ENCODE data around the gene P2RX4.

P2RX4 gene

DNA sequence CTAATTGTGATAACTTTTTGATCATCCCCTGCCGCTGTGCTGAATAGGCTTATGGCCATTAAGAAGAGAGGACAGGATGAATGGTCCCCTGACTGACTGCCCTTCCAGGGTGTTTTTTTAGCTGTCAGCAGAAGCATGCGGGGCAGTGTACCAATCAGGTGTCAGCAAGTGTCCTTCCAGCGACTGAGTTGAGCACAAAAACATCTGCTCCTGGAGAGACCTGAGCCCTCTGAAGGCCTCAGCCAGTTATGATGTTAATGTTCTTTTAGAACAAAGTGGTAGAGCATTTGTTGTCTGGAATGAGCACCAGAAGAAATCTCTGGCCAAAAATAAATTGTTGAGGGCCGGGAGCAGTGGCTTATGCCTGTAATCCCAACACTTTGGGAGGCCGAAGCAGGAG is 39.8 kb upstream of the P2RX4 start:
- TF ChIP-seq Cebpa-rat (IDR thresholded peaks at IDR 0.05): no peak
- H3K27me3 ChIP-seq: no peaks in the 10 kb centered on the region

DNA sequence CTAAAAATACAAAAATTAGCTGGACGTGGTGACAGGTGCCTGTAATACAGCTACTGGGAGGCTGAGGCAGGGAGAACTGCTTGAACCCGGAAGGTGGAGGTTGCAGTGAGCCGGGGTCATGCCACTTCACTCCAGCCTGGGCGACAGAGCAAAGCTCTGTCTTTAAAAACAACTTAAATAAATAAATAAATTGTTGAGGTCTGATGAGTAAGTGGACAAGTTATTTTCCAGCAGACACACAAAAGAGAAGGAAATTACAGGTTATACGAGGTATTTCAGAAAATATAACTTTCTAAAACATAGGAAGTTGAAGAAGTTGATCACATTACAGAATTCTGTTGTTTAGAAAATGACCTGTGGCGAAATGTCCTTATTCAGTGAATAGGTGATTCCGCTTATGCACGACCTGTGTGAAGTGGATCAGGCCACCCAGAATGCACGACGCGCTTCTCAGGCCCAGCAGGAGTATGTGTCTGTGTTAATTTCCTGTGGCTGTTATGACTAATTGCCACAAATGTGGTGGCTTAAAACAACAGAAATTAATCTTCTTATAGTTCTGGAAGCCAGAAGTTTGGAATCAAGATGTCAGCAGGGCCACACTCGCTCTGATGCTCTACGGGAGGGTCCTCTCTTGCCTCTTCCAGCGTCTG is 39.2 kb upstream of the P2RX4 start:
- peak overlapping the region in 2 of 11 experiments; percentile 6 to 7; a peak in 2 of 22 replicates for H3K27ac ChIP-seq
- H4K20me1 ChIP-seq: no peaks in the 10 kb centered on the region; a peak in 1 of 22 replicates
- no peak overlapping the region for H3K9ac ChIP-seq
- peaks cover 0 to 95% (median 4%) of the 10 kb centered on the region in 11 experiments; a peak in 10 of 22 replicates for H3K36me3 ChIP-seq
- H3K4me2 ChIP-seq: peak overlapping the region in 4 of 11 experiments; percentile 8 to 52 (median 30); a peak in 4 of 22 replicates
- H3K9me3 ChIP-seq (replicated peaks in 1 of 11): no peaks in the 10 kb centered on the region
- H3K27me3 ChIP-seq: no peaks in the 10 kb centered on the region
- TF ChIP-seq Cebpa-rat (IDR thresholded peaks at IDR 0.05): no peak
- H3K4me1 ChIP-seq: peaks cover 6 to 61% (median 12%) of the 10 kb centered on the region in 10 experiments
- H3K4me3 ChIP-seq: no peak overlapping the region

More for the DNA sequence above, 39.8 kb upstream of the P2RX4 start:
- no peak overlapping the region for H3K27ac ChIP-seq
- H4K20me1 ChIP-seq: no peaks in the 10 kb centered on the region; a peak in 1 of 22 replicates
- H3K9ac ChIP-seq: no peak overlapping the region
- H3K36me3 ChIP-seq: peaks cover 0 to 99% (median 9%) of the 10 kb centered on the region in 11 experiments; a peak in 12 of 22 replicates
- peak overlapping the region in 3 of 11 experiments; percentile 8 to 52 (median 27); a peak in 4 of 22 replicates for H3K4me2 ChIP-seq
- no peak overlapping the region for H3K4me3 ChIP-seq
- H3K9me3 ChIP-seq (replicated peaks in 1 of 11): peaks cover 0 to 5% (median 0%) of the 10 kb centered on the region in 11 experiments; a peak in 3 of 22 replicates
- H3K4me1 ChIP-seq: peaks cover under 1 to 55% (median 6%) of the 10 kb centered on the region in 10 experiments; a peak in 14 of 20 replicates

DNA sequence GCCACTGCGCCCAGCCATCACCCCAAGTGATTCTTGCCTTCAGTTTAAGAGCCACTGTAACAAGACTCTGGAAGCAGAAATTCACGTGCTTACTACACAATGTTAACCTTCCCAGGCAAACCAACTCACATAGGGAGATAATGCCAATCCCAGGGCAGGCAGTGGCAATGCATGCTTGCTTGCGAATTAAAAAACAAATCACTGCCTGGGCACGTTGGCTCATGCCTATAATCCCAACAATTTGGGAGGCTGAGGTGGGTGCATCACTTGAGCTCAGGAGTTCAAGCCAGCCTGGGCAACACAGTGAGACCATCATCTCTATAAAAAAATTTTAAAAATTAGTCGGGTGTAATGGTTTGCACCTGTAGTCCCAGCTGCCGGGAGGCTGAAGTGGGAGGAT is 37.8 kb upstream of the P2RX4 start:
- Histone ChIP-seq H3K4me1 (peaks cover 14 to 73% (median 25%) of the 10 kb centered on the region in 10 experiments), H3K4me3 (no peak overlapping the region), H3K27ac (no peak overlapping the region; a peak in 1 of 22 replicates), H3K4me2 (no peak overlapping the region), H4K20me1 (no peaks in the 10 kb centered on the region; a peak in 1 of 22 replicates), H3K9me3 (replicated peaks in 1 of 11) (no peaks in the 10 kb centered on the region), H3K27me3 (no peaks in the 10 kb centered on the region), H3K9ac (no peak overlapping the region), H3K36me3 (peaks cover 0 to 95% (median 0%) of the 10 kb centered on the region in 11 experiments; a peak in 6 of 22 replicates)
- no peak for TF ChIP-seq Cebpa-rat (IDR thresholded peaks at IDR 0.05)

DNA sequence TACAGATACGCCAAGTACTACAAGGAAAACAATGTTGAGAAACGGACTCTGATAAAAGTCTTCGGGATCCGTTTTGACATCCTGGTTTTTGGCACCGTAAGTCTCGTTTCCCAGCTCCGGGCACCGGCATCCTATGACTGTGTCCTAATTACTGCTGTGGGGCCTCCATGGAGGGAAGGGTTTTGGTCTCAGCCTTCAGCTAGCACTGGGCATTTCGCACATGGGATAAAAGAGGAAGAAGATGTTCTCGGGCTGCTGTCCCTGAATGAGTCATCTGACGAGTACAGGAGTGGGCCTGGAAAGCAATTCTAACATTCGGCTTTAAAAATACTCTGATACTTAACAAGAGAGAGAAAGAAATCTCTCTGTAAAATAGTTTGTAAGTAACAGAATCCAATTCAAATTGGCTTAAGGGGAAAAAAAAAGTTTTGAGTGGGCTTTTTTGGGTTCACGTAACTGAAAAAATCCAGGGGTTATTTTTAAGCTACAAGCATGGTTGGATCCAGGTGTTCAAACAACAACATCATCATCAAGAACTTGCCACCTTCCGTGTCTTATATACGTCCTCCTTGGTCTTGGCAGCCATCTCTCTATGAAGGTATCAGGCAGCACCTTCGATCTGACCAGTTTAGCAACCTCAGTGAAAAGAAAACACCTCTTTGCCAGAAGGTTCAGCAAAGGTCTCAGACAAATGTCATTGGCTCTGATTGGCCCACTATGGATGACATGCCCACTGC is 34.4 kb upstream of the P2RX4 start:
- H3K4me1 ChIP-seq: peaks cover 14 to 68% (median 25%) of the 10 kb centered on the region in 10 experiments
- no peaks in the 10 kb centered on the region for H4K20me1 ChIP-seq
- peak overlapping the region in 4 of 11 experiments; percentile 23 to 57 (median 35); a peak in 5 of 22 replicates for H3K9ac ChIP-seq
- no peak overlapping the region for H3K4me3 ChIP-seq
- no peaks in the 10 kb centered on the region for H3K9me3 ChIP-seq (replicated peaks in 1 of 11)
- peak overlapping the region in 7 of 11 experiments; percentile 1 to 76 (median 48); a peak in 10 of 22 replicates for H3K27ac ChIP-seq
- peaks cover 0 to 95% (median 0%) of the 10 kb centered on the region in 11 experiments; a peak in 7 of 22 replicates for H3K36me3 ChIP-seq
- H3K4me2 ChIP-seq: peak overlapping the region; percentile 16 to 85 (median 61)
- H3K27me3 ChIP-seq: no peaks in the 10 kb centered on the region
- no peak for TF ChIP-seq Cebpa-rat (IDR thresholded peaks at IDR 0.05)

DNA sequence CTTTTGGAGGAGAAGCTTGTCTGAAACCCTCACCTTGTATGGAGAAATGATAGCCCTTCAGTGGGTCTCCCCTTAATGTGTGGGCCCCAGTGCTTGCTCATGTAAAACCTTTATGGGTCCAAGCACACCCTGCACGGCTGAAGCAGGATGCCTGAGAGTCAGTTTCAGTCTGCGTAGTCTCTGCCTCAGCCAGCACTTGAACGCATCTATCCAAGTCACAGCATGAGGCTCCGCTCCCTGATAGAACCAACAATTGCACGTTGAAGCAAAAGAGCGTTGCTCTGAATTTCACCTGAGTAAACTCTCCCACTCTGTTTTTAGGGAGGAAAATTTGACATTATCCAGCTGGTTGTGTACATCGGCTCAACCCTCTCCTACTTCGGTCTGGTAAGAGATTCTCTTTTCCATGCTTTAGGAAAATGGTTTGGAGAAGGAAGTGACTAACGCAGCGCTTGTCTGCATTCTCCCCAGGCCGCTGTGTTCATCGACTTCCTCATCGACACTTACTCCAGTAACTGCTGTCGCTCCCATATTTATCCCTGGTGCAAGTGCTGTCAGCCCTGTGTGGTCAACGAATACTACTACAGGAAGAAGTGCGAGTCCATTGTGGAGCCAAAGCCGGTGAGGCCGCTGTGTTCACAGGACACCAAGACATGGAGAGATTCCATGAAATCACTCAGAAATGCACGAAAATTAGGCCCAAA is 33.0 kb upstream of the P2RX4 start:
- Histone ChIP-seq H3K4me1 (peaks cover 14 to 57% (median 22%) of the 10 kb centered on the region in 10 experiments), H3K36me3 (peaks cover 0 to 95% (median 0%) of the 10 kb centered on the region in 11 experiments; a peak in 9 of 22 replicates), H3K27me3 (no peaks in the 10 kb centered on the region), H3K4me2 (peak overlapping the region in 5 of 11 experiments; percentile 66 to 85 (median 73); a peak in 12 of 22 replicates), H3K9ac (no peak overlapping the region; a peak in 1 of 22 replicates), H3K4me3 (no peak overlapping the region), H3K9me3 (replicated peaks in 1 of 11) (peaks cover 0 to 14% (median 9%) of the 10 kb centered on the region in 11 experiments; a peak in 11 of 22 replicates), H4K20me1 (no peaks in the 10 kb centered on the region), H3K27ac (peak overlapping the region in 2 of 11 experiments; percentile 56 to 76; a peak in 3 of 22 replicates)
- TF ChIP-seq Cebpa-rat (IDR thresholded peaks at IDR 0.05): no peak

DNA sequence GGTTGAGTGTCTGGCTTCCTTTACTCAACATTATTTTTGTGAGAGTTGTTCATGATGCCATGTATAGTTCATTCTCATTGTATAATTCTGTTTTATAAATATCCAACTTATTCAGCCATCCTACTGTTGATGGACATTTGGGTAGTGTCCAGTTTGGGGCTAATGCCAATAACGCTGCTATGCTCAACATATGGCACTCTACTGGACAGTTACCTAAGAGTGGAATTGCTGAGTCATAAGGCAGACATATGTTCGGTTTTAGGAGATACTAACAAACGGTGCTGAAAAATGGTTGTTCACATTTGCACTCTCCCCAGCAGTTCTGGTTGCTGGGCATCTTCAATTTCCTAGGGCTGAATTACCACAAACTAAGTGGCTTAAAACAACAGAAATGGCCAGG is 28.7 kb upstream of the P2RX4 start:
- no peak overlapping the region for H3K4me2 ChIP-seq
- no peak overlapping the region for H3K4me3 ChIP-seq
- H3K4me1 ChIP-seq: peaks cover 13 to 47% (median 24%) of the 10 kb centered on the region in 10 experiments
- no peaks in the 10 kb centered on the region; a peak in 1 of 22 replicates for H4K20me1 ChIP-seq
- H3K36me3 ChIP-seq: peaks cover 0 to 97% (median 4%) of the 10 kb centered on the region in 11 experiments; a peak in 11 of 22 replicates
- no peak overlapping the region for H3K27ac ChIP-seq
- no peak overlapping the region for H3K9ac ChIP-seq
- no peak for TF ChIP-seq Cebpa-rat (IDR thresholded peaks at IDR 0.05)
- no peaks in the 10 kb centered on the region for H3K27me3 ChIP-seq
- H3K9me3 ChIP-seq (replicated peaks in 1 of 11): peaks cover 0 to 14% (median 9%) of the 10 kb centered on the region in 11 experiments; a peak in 11 of 22 replicates

DNA sequence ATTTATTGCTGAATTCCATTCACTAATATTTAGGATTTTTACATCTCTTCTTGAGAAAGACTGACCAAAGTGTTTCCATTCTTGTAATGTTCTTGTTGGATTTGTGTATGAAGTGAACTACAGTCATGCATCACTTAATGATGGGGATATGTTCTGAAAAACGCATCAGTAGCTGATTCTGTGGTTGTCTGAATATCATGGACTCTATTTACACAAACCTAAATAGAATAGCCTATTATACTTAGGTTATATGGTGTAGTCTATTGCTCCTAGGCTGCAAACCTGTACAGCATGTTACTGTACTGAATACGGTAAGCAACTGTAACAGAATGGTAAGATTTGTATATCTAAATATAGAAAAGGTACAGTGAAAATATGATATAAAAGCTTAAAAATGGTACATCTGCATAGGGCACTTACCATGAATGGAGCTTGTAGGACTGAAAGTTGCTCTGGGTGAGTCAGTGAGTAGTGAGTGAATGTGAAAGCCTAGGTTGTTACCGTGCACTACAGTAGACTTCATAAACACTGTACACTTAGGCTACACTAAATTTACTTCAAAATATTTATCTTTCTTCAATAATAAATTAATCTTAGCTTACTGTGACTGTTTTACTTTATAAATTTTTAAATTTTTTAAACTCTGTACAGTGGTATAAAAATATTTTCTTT is 27.6 kb upstream of the P2RX4 start:
- Histone ChIP-seq H3K27ac (no peak overlapping the region), H4K20me1 (no peaks in the 10 kb centered on the region; a peak in 1 of 22 replicates), H3K4me3 (no peak overlapping the region), H3K9ac (no peak overlapping the region), H3K27me3 (no peaks in the 10 kb centered on the region), H3K4me2 (no peak overlapping the region), H3K4me1 (peaks cover 8 to 47% (median 16%) of the 10 kb centered on the region in 10 experiments), H3K9me3 (replicated peaks in 1 of 11) (peaks cover 0 to 14% (median 9%) of the 10 kb centered on the region in 11 experiments; a peak in 11 of 22 replicates), H3K36me3 (peaks cover 0 to 95% (median 4%) of the 10 kb centered on the region in 11 experiments; a peak in 11 of 22 replicates)
- TF ChIP-seq Cebpa-rat (IDR thresholded peaks at IDR 0.05): no peak

DNA sequence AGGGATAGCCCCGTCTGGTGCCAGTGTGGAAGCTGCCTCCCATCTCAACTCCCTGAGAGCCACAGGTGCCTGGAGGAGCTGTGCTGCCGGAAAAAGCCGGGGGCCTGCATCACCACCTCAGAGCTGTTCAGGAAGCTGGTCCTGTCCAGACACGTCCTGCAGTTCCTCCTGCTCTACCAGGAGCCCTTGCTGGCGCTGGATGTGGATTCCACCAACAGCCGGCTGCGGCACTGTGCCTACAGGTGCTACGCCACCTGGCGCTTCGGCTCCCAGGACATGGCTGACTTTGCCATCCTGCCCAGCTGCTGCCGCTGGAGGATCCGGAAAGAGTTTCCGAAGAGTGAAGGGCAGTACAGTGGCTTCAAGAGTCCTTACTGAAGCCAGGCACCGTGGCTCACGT is 25.5 kb upstream of the P2RX4 start:
- no peak overlapping the region for H3K4me3 ChIP-seq
- peak overlapping the region in 2 of 11 experiments; percentile 34 to 48; a peak in 3 of 22 replicates for H3K9ac ChIP-seq
- peaks cover 8 to 60% (median 17%) of the 10 kb centered on the region in 10 experiments for H3K4me1 ChIP-seq
- no peak for TF ChIP-seq Cebpa-rat (IDR thresholded peaks at IDR 0.05)
- peak overlapping the region in 3 of 11 experiments; percentile 69 to 71 (median 70); a peak in 5 of 22 replicates for H3K27ac ChIP-seq
- H3K27me3 ChIP-seq: no peaks in the 10 kb centered on the region
- peaks cover 0 to 85% (median 4%) of the 10 kb centered on the region in 11 experiments; a peak in 10 of 22 replicates for H3K36me3 ChIP-seq
- H4K20me1 ChIP-seq: no peaks in the 10 kb centered on the region; a peak in 1 of 22 replicates
- H3K4me2 ChIP-seq: peak overlapping the region in 4 of 11 experiments; percentile 60 to 84 (median 70); a peak in 6 of 22 replicates
- H3K9me3 ChIP-seq (replicated peaks in 1 of 11): peaks cover 0 to 14% (median 9%) of the 10 kb centered on the region in 11 experiments; a peak in 11 of 22 replicates
